Parathyroid adenoma (tissue), 2 donors: ENCODE results near the gene TMEM116.

ENCODE experiments used
- H2AFZ ChIP-seq: fragments of 300-600 bp; sonication (generic); one replicate; pipeline ENCODE4 v1.7.0; 2017; ENCODE audit warnings: antibody characterized with exemption, mild to moderate bottlenecking
- H3K27ac ChIP-seq: fragments of 300-600 bp; sonication (generic); one replicate; pipeline ENCODE4 v1.7.0; 2017
- H3K27me3 ChIP-seq: fragments of 300-600 bp; sonication (generic); one replicate; pipeline ENCODE4 v1.7.0; 2017; ENCODE audit warnings: low read length; ENCODE audit not compliant: control insufficient read depth, insufficient read depth
- H3K36me3 ChIP-seq: fragments of 300-600 bp; sonication (generic); one replicate; pipeline ENCODE4 v1.7.0; 2017; ENCODE audit warnings: low read length; ENCODE audit not compliant: control insufficient read depth, insufficient read depth
- H3K4me1 ChIP-seq: fragments of 300-600 bp; sonication (generic); one replicate; pipeline ENCODE4 v1.7.0; 2017; ENCODE audit warnings: control low read depth
- H3K4me2 ChIP-seq: fragments of 300-600 bp; sonication (generic); one replicate; pipeline ENCODE4 v1.7.0; 2017; ENCODE audit warnings: low read length
- H3K4me3 ChIP-seq: fragments of 300-600 bp; sonication (generic); one replicate; pipeline ENCODE4 v1.7.0; 2017; ENCODE audit warnings: low read depth, low read length
- H3K79me2 ChIP-seq: fragments of 300-600 bp; sonication (generic); one replicate; pipeline ENCODE4 v1.7.0; 2017; ENCODE audit warnings: control low read depth
- H3K9ac ChIP-seq: fragments of 300-600 bp; sonication (generic); one replicate; pipeline ENCODE4 v1.7.0; 2017; ENCODE audit warnings: mild to moderate bottlenecking
- H3K9me3 ChIP-seq: fragments of 300-600 bp; sonication (generic); one replicate; pipeline ENCODE4 v1.7.0; 2017; ENCODE audit warnings: low read length; ENCODE audit not compliant: control insufficient read depth
- CTCF ChIP-seq: fragments of 300-600 bp; sonication (generic); IDR thresholded peaks from one replicate; pipeline ENCODE4 v1.7.0; 2017; ENCODE audit warnings: antibody characterized with exemption, mild to moderate bottlenecking
- donor health status: primary hyperparathyroidism.

The TMEM116 gene

DNA sequence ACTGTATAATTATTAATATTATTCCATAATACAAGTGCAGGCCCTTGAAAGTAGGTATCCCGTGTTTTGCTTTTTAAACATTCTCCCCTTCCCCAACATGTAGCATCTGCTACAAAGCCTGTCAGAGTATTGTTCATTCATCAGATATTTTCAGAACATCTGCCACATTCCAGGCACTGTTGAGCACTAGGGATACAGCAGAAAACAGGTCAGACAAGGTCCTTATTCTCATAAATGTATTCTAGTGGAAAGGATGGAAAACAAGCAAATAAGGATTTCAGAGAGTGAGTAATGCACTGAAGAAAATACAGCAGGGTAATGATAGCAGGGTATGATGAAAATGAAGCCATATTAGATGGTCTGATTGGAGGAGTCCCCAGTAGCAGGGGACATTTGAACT lies 4.1 kb upstream of the TMEM116 start:
- Histone ChIP-seq H3K4me2 (peak overlapping the region; percentile 58), H3K79me2 (peaks cover 34% of the 10 kb centered on the region), H3K36me3 (no peaks in the 10 kb centered on the region), H3K4me1 (peaks cover 28% of the 10 kb centered on the region), H3K9ac (no peak overlapping the region), H3K27ac (peak overlapping the region; percentile 77), H3K4me3 (peak overlapping the region; percentile 8), H2AFZ (no peak overlapping the region), H3K9me3 (no peaks in the 10 kb centered on the region), H3K27me3 (no peaks in the 10 kb centered on the region)
- no peak for TF ChIP-seq CTCF

DNA sequence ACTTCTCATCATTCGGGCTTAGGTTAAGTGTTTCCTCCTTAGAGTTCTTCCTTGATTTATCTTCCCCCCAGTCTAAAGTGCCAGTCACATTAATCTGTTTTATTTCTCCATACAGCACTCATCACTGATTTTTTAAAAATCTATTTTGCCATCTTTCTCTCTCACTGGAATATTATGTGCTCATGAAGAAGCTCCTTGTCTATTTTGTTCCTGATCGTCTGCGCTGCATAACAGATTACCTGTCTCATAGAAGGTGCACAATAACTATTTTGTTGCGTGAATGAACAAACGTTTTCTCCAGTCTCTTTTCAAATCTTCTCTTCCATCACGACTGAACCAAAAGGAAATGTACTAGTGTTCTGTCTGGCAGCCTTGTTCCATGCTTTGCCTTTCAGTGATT lies 3.0 kb upstream of the TMEM116 start:
- Histone ChIP-seq H3K4me3 (no peak overlapping the region), H3K9me3 (no peaks in the 10 kb centered on the region), H3K79me2 (peaks cover 39% of the 10 kb centered on the region), H2AFZ (no peak overlapping the region), H3K27ac (peak overlapping the region; percentile 77), H3K4me1 (peaks cover 25% of the 10 kb centered on the region), H3K36me3 (no peaks in the 10 kb centered on the region), H3K9ac (no peak overlapping the region), H3K4me2 (no peak overlapping the region), H3K27me3 (no peaks in the 10 kb centered on the region)
- no peak for TF ChIP-seq CTCF

- Histone ChIP-seq H3K4me1 (peaks cover 22% of the 10 kb centered on the region), H3K36me3 (no peaks in the 10 kb centered on the region), H3K4me3 (peak overlapping the region; percentile 93), H3K79me2 (peaks cover 30% of the 10 kb centered on the region), H3K4me2 (peak overlapping the region; percentile 72), H3K9ac (no peak overlapping the region), H3K9me3 (no peaks in the 10 kb centered on the region), H3K27ac (peak overlapping the region; percentile 95), H3K27me3 (no peaks in the 10 kb centered on the region), H2AFZ (peak overlapping the region; percentile 84)
- no peak for TF ChIP-seq CTCF
Observed at GRCh38 chr12:112013601-112014402, 837 bp upstream of the TMEM116 start.

- Histone ChIP-seq H3K9ac (no peak overlapping the region), H3K27ac (no peak overlapping the region)
Observed at GRCh38 chr12:112011685-112012084, 1.3 kb downstream of the TMEM116 start.

More at GRCh38 chr12:112011685-112012084, 1.3 kb downstream of the TMEM116 start:
- no peak for TF ChIP-seq CTCF
- no peak overlapping the region for H2AFZ ChIP-seq
- H3K36me3 ChIP-seq = no peaks in the 10 kb centered on the region
- H3K4me1 ChIP-seq = peaks cover 5% of the 10 kb centered on the region
- H3K79me2 ChIP-seq = peaks cover 23% of the 10 kb centered on the region
- H3K27me3 ChIP-seq = no peaks in the 10 kb centered on the region
- peak overlapping the region; percentile 84 for H3K4me2 ChIP-seq
- H3K4me3 ChIP-seq = peak overlapping the region; percentile 93
- no peaks in the 10 kb centered on the region for H3K9me3 ChIP-seq
